Skeletal muscle tissue (tissue), 4 donors: ENCODE data around the gene SRGAP3. TPM values are rescaled to one million over a fixed set of nuclear protein-coding genes. Genes with fewer than 3 reads are reported as not detected.

Experiments used
- H3K27ac ChIP-seq: one replicate; pipeline ENCODE4 v1.7.0; 2013; ENCODE audit warnings: mild to moderate bottlenecking, low read depth, low read length, inconsistent platforms
- H3K27me3 ChIP-seq, 3 donors: one replicate each; pipeline ENCODE4 v1.7.0; 2013; ENCODE audit warnings: low read length in 3 of 3; ENCODE audit not compliant: control insufficient read depth in 3 of 3, insufficient read depth in 3 of 3
- H3K36me3 ChIP-seq, 3 donors: one replicate each; pipeline ENCODE4 v1.7.0; 2013; ENCODE audit warnings: low read length in 3 of 3; ENCODE audit not compliant: control insufficient read depth in 3 of 3, insufficient read depth in 3 of 3
- H3K4me1 ChIP-seq, 3 donors: one replicate each; pipeline ENCODE4 v1.7.0; 2013; ENCODE audit warnings: low read length in 3 of 3, mild to moderate bottlenecking in 3 of 3; ENCODE audit not compliant: control insufficient read depth in 3 of 3, insufficient read depth in 3 of 3
- H3K4me3 ChIP-seq, 3 donors: one replicate each; pipeline ENCODE4 v1.7.0; 2013; ENCODE audit warnings: low read length in 3 of 3
- H3K9ac ChIP-seq, 3 donors: one replicate each; pipeline ENCODE4 v1.7.0; 2013; ENCODE audit warnings: low read length in 3 of 3, mild to moderate bottlenecking in 3 of 3, moderate library complexity in 2 of 3, low read depth in 1 of 3
- H3K9me3 ChIP-seq, 3 donors: one replicate each; pipeline ENCODE4 v1.7.0; 2013; ENCODE audit warnings: low read length in 3 of 3; ENCODE audit not compliant: control insufficient read depth in 3 of 3
- total RNA-seq: library from RNA; depleted of rRNA; stranded (reverse); fragments of >200 nt; gene quantifications from one replicate; pipeline ENCODE4 v1.2.3, GENCODE V29; 2014
- donor health status: Osteomylitis.

The SRGAP3 gene
- total RNA-seq, 1 donor from 2014 or later: 15.7 TPM

GRCh38 chr3:9169956-9170850 lies 79.2 kb downstream of the SRGAP3 start:
- no peaks in the 10 kb centered on the region for H3K36me3 ChIP-seq
- no peak overlapping the region for H3K9ac ChIP-seq
- no peaks in the 10 kb centered on the region for H3K27me3 ChIP-seq
- H3K27ac ChIP-seq: no peak overlapping the region
- peaks cover 0 to 3% (median 0%) of the 10 kb centered on the region in 3 donors for H3K4me1 ChIP-seq
- H3K9me3 ChIP-seq: no peaks in the 10 kb centered on the region
- H3K4me3 ChIP-seq: no peak overlapping the region

- no peak overlapping the region for H3K4me3 ChIP-seq
- H3K27ac ChIP-seq: no peak overlapping the region
- no peaks in the 10 kb centered on the region for H3K27me3 ChIP-seq
- peaks cover 0 to 3% (median 0%) of the 10 kb centered on the region in 3 donors for H3K4me1 ChIP-seq
- H3K9me3 ChIP-seq: no peaks in the 10 kb centered on the region
- no peak overlapping the region for H3K9ac ChIP-seq
- no peaks in the 10 kb centered on the region for H3K36me3 ChIP-seq
Measured at GRCh38 chr3:9169326-9169725, 80.1 kb downstream of the SRGAP3 start.

GRCh38 chr3:9168241-9168741 lies 81.2 kb downstream of the SRGAP3 start:
- H3K4me3 ChIP-seq: no peak overlapping the region
- H3K9me3 ChIP-seq: no peaks in the 10 kb centered on the region
- no peak overlapping the region for H3K9ac ChIP-seq
- H3K27me3 ChIP-seq: no peaks in the 10 kb centered on the region
- peaks cover 0 to 3% (median 0%) of the 10 kb centered on the region in 3 donors for H3K4me1 ChIP-seq
- H3K27ac ChIP-seq: no peak overlapping the region
- H3K36me3 ChIP-seq: no peaks in the 10 kb centered on the region

GRCh38 chr3:9167222-9167621 lies 82.2 kb downstream of the SRGAP3 start:
- H3K9me3 ChIP-seq: no peaks in the 10 kb centered on the region

GRCh38 chr3:9165421-9165820 lies 84.0 kb downstream of the SRGAP3 start:
- Histone ChIP-seq H3K9me3 (no peaks in the 10 kb centered on the region), H3K4me3 (no peak overlapping the region), H3K9ac (no peak overlapping the region), H3K27ac (no peak overlapping the region), H3K36me3 (no peaks in the 10 kb centered on the region), H3K27me3 (no peaks in the 10 kb centered on the region), H3K4me1 (no peaks in the 10 kb centered on the region)

More at GRCh38 chr3:9167222-9167621, 82.2 kb downstream of the SRGAP3 start:
- Histone ChIP-seq H3K9ac (no peak overlapping the region), H3K4me1 (no peaks in the 10 kb centered on the region), H3K36me3 (no peaks in the 10 kb centered on the region), H3K27me3 (no peaks in the 10 kb centered on the region), H3K4me3 (no peak overlapping the region), H3K27ac (no peak overlapping the region)

GRCh38 chr3:9163289-9163688 lies 86.2 kb downstream of the SRGAP3 start:
- Histone ChIP-seq H3K27me3 (no peaks in the 10 kb centered on the region), H3K4me1 (peaks cover 0 to 2% (median 0%) of the 10 kb centered on the region in 3 donors), H3K27ac (no peak overlapping the region), H3K36me3 (no peaks in the 10 kb centered on the region), H3K4me3 (no peak overlapping the region), H3K9me3 (no peaks in the 10 kb centered on the region), H3K9ac (no peak overlapping the region)

GRCh38 chr3:9161811-9162210 lies 87.6 kb downstream of the SRGAP3 start:
- no peak overlapping the region for H3K27ac ChIP-seq
- no peaks in the 10 kb centered on the region for H3K36me3 ChIP-seq
- H3K9me3 ChIP-seq: no peaks in the 10 kb centered on the region
- H3K4me3 ChIP-seq: no peak overlapping the region
- H3K4me1 ChIP-seq: peaks cover 0 to 3% (median 2%) of the 10 kb centered on the region in 3 donors
- no peaks in the 10 kb centered on the region for H3K27me3 ChIP-seq
- H3K9ac ChIP-seq: no peak overlapping the region

GRCh38 chr3:9161298-9161697 lies 88.1 kb downstream of the SRGAP3 start:
- H3K27ac ChIP-seq: no peak overlapping the region
- H3K9me3 ChIP-seq: no peaks in the 10 kb centered on the region
- no peak overlapping the region for H3K4me3 ChIP-seq
- no peaks in the 10 kb centered on the region for H3K27me3 ChIP-seq
- no peak overlapping the region for H3K9ac ChIP-seq
- H3K36me3 ChIP-seq: no peaks in the 10 kb centered on the region
- peaks cover 0 to 6% (median 3%) of the 10 kb centered on the region in 3 donors for H3K4me1 ChIP-seq

GRCh38 chr3:9158865-9159630 lies 90.4 kb downstream of the SRGAP3 start:
- Histone ChIP-seq H3K4me1 (peaks cover 8 to 14% (median 8%) of the 10 kb centered on the region in 3 donors), H3K9ac (no peak overlapping the region), H3K9me3 (no peaks in the 10 kb centered on the region), H3K27ac (no peak overlapping the region), H3K36me3 (no peaks in the 10 kb centered on the region), H3K27me3 (no peaks in the 10 kb centered on the region), H3K4me3 (no peak overlapping the region)
